ENCODE results near the gene DSG1.

GRCh38 chr18:31402026-31402373, 84.0 kb downstream of the DSG1 start:
- TF ChIP-seq CTCF (IDR thresholded peaks at IDR 0.05; ENCODE audit: low read length) (no peak), EZH2 (optimal IDR thresholded peaks at IDR 0.05; ENCODE audit: low read depth, low read length) (no peak), EZH2phosphoT487 (IDR thresholded peaks at IDR 0.05; ENCODE audit: low read length) (no peak)
